Adrenal gland (tissue), 12 donors: ENCODE results near the gene HAGH. TPM values are rescaled to one million over a fixed set of nuclear protein-coding genes. Genes with fewer than 3 reads are reported as not detected.
A peak's percentile ranks its signal among the peaks of the same experiment; 100 is the strongest.

Experiments used
- DNase-seq, 7 donors: peaks; one replicate each; pipeline ENCODE4 v3.0.0-alpha.2; 2019 to 2020
- H3K27ac ChIP-seq, 5 donors: fragments of 200-600 bp; sonication (generic) in 4 of 5; 1 replicate in 3 of 5; 2 replicates in 2 of 5; pipeline versions ENCODE4 v1.5.1 to v1.8.0; 2016 to 2020; ENCODE audit warnings: mild to moderate bottlenecking in 1 of 5
- H3K27me3 ChIP-seq: fragments of 200-600 bp; 2 replicates; pipeline ENCODE4 v1.8.0; 2021
- H3K36me3 ChIP-seq, 2 donors: fragments of 200-600 bp; replicated peaks in 1 of 2; 1 replicate in 1 of 2; 2 replicates in 1 of 2; pipeline versions ENCODE4 v1.5.1 to v1.8.0; 2018 to 2022
- H3K4me1 ChIP-seq, 2 donors: fragments of 200-600 bp; replicated peaks in 1 of 2; 1 replicate in 1 of 2; 2 replicates in 1 of 2; pipeline versions ENCODE4 v1.5.1 to v1.8.0; 2018 to 2021
- H3K4me3 ChIP-seq, 4 donors: fragments of 200-600 bp; sonication (generic) in 3 of 4; one replicate each; pipeline ENCODE4 v1.5.1; 2016 to 2018
- H3K9me3 ChIP-seq, 3 donors: fragments of 200-600 bp; sonication (generic) in 1 of 3; replicated peaks in 1 of 3; 1 replicate in 2 of 3; 2 replicates in 1 of 3; pipeline versions ENCODE4 v1.5.1 to v1.8.0; 2016 to 2021
- POLR2A ChIP-seq, 2 donors: fragments of 450-650 bp; IDR thresholded peaks; one replicate each; pipeline ENCODE4 v1.6.1; 2017; ENCODE audit warnings: antibody characterized with exemption in 2 of 2, mild to moderate bottlenecking in 2 of 2, moderate library complexity in 1 of 2
- WGBS, 4 donors: extraction: QIAGEN DNeasy Blood & Tissue Kit in 2 of 4; methylation state at CpG; one replicate each; pipeline versions ENCODE4 v1.1.5 to v1.1.7; 2013 to 2017; 5-methylcytosine and 5-hydroxymethylcytosine counted together
- intact Hi-C, 2 donors: fragments of 100-400 bp; cut with DNase I; formaldehyde crosslinking; loops; one replicate each; pipeline versions ENCODE4 v1.14.1 to v1.15.0; 2022 to 2023
- polyA plus RNA-seq, 3 donors: library from polyadenylated mRNA; stranded (reverse); fragments of 200-250 nt in 2 of 3; fragments of 350-450 nt in 1 of 3; fragmentation: Illumina TruSeq in 1 of 3; extraction: RNeasy Lipid Tissue Mini Kit (QIAGEN cat#74804) in 1 of 3; gene quantifications; one replicate each; pipeline ENCODE4 v1.2.3, GENCODE V29; 2013 to 2014
- total RNA-seq, 9 donors: library from RNA; depleted of rRNA in 4 of 9; stranded (reverse); fragments of >200 nt in 4 of 9; fragments of 120-200 nt in 1 of 9; fragmentation: NEBNext Ultra II Directional in 1 of 9; extraction: Animal tissue kit (Norgen Biotek cat#: 25700) in 1 of 9; gene quantifications; one replicate each; pipeline versions ENCODE4 v1.1.0 to v1.2.4, GENCODE V29; 2013 to 2023
- TF ChIP-seq, protein P1 (sequence below), 6 experiments: fragments of 450-650 bp in 4 of 6; fragments of 200-600 bp in 2 of 6; sonication (generic) in 1 of 6; IDR thresholded peaks; 1 replicate in 5 of 6; 2 replicates in 1 of 6; pipeline versions ENCODE4 v1.5.1 to v1.8.0; 2016 to 2021; ENCODE audit warnings: antibody characterized with exemption in 6 of 6, mild to moderate bottlenecking in 2 of 6, moderate library complexity in 1 of 6
- donor health status: healthy with polysubstance abuse.
- donor health status: Bipolar disorder and iron deficiency.
- donor health status: DM: yes; HTN: yes; CAD: no.
- donor health status: DM: no; HTN: no; CAD: no.
- donor health status: DM: no; HTN: no; CAD: no.
- donor health status: DM: yes; HTN: yes; CAD: no.

HAGH gene
- total and polyA plus RNA-seq, 12 donors, result 75.3 to 318 (median 170) TPM

DNA sequence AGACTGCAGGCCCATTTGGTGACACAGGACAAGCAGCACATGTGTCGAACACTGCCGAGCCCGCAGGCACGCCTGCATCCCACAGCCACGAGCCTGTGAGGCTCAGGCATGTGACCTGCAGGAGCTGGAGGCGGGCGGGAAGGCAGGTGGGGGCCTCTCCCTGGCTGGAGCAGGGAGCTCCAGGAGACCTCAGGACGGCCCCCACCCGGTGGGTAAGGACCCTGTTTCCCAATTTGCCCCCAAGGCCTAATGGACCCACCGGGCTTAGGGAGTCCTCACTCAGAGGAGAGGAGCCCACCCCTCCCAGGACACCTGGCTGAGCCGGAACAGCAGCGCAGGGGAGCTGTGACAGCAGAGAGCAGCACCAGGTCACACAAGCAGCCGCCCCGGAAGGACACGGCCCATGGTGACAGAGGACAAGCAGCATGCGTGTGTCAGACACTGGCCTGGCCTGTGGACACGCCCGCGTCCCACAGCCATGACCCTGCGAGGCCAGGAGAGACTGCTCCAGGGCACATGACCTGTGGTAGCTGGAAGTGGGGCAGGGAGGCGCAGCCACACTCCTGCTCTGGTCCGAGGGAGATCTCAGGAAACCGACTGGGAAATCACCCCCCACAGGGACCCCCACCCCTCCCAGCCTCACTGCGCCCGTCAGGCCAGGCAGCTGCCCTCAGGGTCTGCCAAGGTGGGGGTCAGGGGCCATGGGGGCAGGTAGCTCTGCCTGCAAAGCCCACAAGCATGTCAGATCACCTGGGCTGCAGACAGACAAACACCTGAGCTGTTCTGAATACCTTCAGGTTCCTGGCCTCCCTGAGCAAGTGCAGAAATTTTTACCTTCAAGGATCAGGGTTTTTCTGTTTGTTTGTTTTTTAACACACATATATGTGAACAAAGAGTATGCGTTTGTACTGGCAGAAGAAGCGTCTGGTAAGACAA, 46.6 kb downstream of the HAGH start:
- Histone ChIP-seq H3K36me3 (peaks cover 0 to 44% of the 10 kb centered on the region in 2 donors), H3K27ac (peak overlapping the region; percentile 30 to 95 (median 83)), H3K4me1 (peaks cover 23 to 26% of the 10 kb centered on the region in 2 donors), H3K9me3 (no peaks in the 10 kb centered on the region), H3K4me3 (no peak overlapping the region), H3K27me3 (no peaks in the 10 kb centered on the region)
- 46 to 69% (median 55%) methylated on average over 4 to 27 of the region's 27 CpGs for WGBS, 4 donors
- peak; percentile 62 to 92 (median 86) for DNase-seq
- TF ChIP-seq, protein P1, sequence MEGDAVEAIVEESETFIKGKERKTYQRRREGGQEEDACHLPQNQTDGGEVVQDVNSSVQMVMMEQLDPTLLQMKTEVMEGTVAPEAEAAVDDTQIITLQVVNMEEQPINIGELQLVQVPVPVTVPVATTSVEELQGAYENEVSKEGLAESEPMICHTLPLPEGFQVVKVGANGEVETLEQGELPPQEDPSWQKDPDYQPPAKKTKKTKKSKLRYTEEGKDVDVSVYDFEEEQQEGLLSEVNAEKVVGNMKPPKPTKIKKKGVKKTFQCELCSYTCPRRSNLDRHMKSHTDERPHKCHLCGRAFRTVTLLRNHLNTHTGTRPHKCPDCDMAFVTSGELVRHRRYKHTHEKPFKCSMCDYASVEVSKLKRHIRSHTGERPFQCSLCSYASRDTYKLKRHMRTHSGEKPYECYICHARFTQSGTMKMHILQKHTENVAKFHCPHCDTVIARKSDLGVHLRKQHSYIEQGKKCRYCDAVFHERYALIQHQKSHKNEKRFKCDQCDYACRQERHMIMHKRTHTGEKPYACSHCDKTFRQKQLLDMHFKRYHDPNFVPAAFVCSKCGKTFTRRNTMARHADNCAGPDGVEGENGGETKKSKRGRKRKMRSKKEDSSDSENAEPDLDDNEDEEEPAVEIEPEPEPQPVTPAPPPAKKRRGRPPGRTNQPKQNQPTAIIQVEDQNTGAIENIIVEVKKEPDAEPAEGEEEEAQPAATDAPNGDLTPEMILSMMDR (IDR thresholded peaks at IDR 0.05), result no peak
- peak in 1 of 2 donors; percentile 49 for TF ChIP-seq POLR2A (IDR thresholded peaks at IDR 0.05)
- intact Hi-C loops, result no loop called here

DNA sequence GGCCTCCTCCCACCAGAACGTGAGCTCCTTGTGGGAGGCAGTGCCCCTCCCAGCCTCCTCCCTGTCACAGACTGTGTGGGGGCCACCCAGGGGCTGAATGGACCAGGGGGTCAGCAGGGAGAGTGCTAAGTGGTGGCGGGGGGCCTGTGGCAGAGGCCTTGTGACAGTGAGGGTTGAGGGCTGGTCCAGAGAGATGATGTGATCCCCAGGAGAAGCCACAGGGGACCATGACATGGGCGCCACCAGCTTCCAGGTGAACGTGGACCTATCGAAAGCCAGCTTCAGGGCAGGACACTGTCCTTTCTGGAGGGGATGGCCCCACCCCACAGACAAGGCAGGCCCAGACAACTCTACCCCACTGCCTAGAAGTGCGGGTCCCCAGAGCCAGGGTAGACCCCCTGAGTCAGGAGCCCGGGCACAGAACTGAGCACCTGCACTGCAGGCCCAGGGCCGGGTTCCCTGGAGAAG, 47.4 kb downstream of the HAGH start:
- Histone ChIP-seq H3K4me1 (peaks cover 30 to 33% of the 10 kb centered on the region in 2 donors), H3K9me3 (no peaks in the 10 kb centered on the region), H3K27me3 (no peaks in the 10 kb centered on the region), H3K27ac (peak overlapping the region in 4 of 5 donors; percentile 70 to 95 (median 84)), H3K4me3 (no peak overlapping the region), H3K36me3 (peaks cover 0 to 44% of the 10 kb centered on the region in 2 donors)
- 45 to 85% (median 77%) methylated on average over 2 to 8 of the region's 8 CpGs for WGBS, 4 donors
- DNase-seq, result peak in 1 of 7 donors; percentile 31
- intact Hi-C loops, result no loop called here
- TF ChIP-seq POLR2A (IDR thresholded peaks at IDR 0.05), result no peak
- TF ChIP-seq, protein P1 (IDR thresholded peaks at IDR 0.05), result no peak

DNA sequence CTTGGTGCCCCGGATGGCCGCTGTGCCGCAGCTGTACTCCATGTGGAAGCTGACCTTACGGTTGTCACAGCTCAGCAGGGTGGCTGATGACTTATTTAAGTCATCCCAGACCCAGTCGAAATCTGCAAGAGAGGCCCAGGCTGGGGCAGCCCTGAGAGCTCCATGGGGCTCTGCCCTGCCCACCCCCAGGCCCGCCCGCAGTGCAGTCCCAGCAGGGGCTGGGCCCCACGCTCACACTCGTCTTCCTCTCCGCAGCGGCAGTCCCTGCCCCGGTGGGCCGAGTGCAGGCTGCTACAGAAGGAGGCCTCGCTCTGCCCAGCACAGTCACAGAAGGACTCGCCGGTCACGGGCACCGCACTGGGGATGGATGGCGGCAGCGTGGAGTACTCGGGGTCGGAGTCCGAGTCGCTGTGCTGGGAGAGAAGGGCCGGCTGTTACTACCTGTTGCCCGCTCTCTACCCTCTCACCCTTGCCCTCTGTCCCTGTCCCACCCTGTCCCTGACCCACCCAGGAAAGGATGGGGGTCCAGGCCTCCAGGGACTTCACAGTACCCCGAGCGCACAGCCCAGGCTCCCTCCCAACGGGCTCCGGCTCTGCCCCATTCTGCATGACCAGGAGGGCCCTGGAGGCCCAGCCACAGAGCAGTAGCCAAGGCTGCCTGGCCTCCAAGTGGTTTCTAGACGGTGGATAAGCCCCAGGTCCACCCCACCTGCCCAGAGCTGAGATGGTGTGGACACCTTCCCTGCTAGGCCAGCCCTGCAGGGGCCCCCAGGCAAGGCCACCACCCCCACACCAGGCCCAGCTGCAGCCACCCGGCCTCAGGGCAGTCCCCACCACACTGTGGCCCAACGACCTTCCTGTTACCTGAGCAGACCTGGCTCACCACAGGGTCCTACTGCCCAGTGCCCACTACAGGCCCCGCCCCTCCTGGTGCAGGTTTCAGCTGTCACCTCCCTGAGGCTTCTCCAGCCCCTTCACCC, 48.1 kb downstream of the HAGH start:
- Histone ChIP-seq H3K27ac (peak overlapping the region in 4 of 5 donors; percentile 70 to 95 (median 84)), H3K27me3 (no peaks in the 10 kb centered on the region), H3K36me3 (peaks cover 0 to 44% of the 10 kb centered on the region in 2 donors), H3K9me3 (no peaks in the 10 kb centered on the region), H3K4me3 (no peak overlapping the region), H3K4me1 (peaks cover 37 to 40% of the 10 kb centered on the region in 2 donors)
- 76 to 85% (median 82%) methylated on average over 3 to 34 of the region's 34 CpGs for WGBS, 4 donors
- intact Hi-C loops, result no loop called here
- TF ChIP-seq, protein P1 (IDR thresholded peaks at IDR 0.05), result no peak
- TF ChIP-seq POLR2A (IDR thresholded peaks at IDR 0.05), result no peak
- no peak for DNase-seq
